Liver (tissue), 3 donors: ENCODE measurements around the gene FUOM.

ENCODE experiments used
- ATF3 ChIP-seq: IDR thresholded peaks from 2 replicates; pipeline ENCODE4 v1.6.1; 2016; ENCODE audit warnings: antibody characterized with exemption
- CTCF ChIP-seq: fragments of 150-350 bp; IDR thresholded peaks from 2 replicates; pipeline ENCODE4 v1.5.1; 2017; ENCODE audit warnings: improper control_type of control experiment, low read depth, low read length; ENCODE audit not compliant: missing input control
- EGR1 ChIP-seq, 2 donors: IDR thresholded peaks; 2 replicates each; pipeline ENCODE4 v1.6.1; 2016 to 2018; ENCODE audit warnings: antibody characterized with exemption in 2 of 2, low read depth in 2 of 2
- FOXA1 ChIP-seq: IDR thresholded peaks from 2 replicates; pipeline ENCODE4 v1.6.1; 2016; ENCODE audit warnings: antibody characterized with exemption
- HNF4A ChIP-seq, 2 donors: conservative IDR thresholded peaks; 2 replicates each; pipeline ENCODE4 v1.6.1; 2016; ENCODE audit warnings: antibody characterized with exemption in 2 of 2, mild to moderate bottlenecking in 2 of 2
- HNF4G ChIP-seq: IDR thresholded peaks from 2 replicates; pipeline ENCODE4 v1.6.1; 2016; ENCODE audit warnings: antibody characterized with exemption
- JUND ChIP-seq, 2 donors: IDR thresholded peaks; 2 replicates each; pipeline ENCODE4 v1.6.1; 2016; ENCODE audit warnings: antibody characterized with exemption in 2 of 2
- RAD21 ChIP-seq, 2 donors: IDR thresholded peaks; 2 replicates each; pipeline ENCODE4 v1.6.1; 2016; ENCODE audit warnings: antibody characterized with exemption in 2 of 2, mild to moderate bottlenecking in 2 of 2
- REST ChIP-seq: IDR thresholded peaks from 2 replicates; pipeline ENCODE4 v1.6.1; 2016; ENCODE audit warnings: antibody characterized with exemption, mild to moderate bottlenecking
- RXRA ChIP-seq, 2 donors: IDR thresholded peaks; 2 replicates each; pipeline ENCODE4 v1.6.1; 2017 to 2018; ENCODE audit warnings: antibody characterized with exemption in 2 of 2, mild to moderate bottlenecking in 1 of 2
- SP1 ChIP-seq: IDR thresholded peaks from 2 replicates; pipeline ENCODE4 v1.6.1; 2018; ENCODE audit warnings: antibody characterized with exemption, mild to moderate bottlenecking
- TAF1 ChIP-seq: conservative IDR thresholded peaks from 2 replicates; pipeline ENCODE4 v1.6.1; 2016; ENCODE audit warnings: antibody characterized with exemption, mild to moderate bottlenecking
- YY1 ChIP-seq: IDR thresholded peaks from 2 replicates; pipeline ENCODE4 v1.6.1; 2016; ENCODE audit warnings: antibody characterized with exemption, mild to moderate bottlenecking
- donor health status: healthy.
- donor health status: healthy.

GRCh38 chr10:133391249-133391635 lies 33.4 kb upstream of the FUOM start:
- no peak for TF ChIP-seq CTCF
- TF ChIP-seq RXRA (IDR thresholded peaks at IDR 0.05) = no peak
- TF ChIP-seq REST = no peak
- TF ChIP-seq EGR1 (IDR thresholded peaks at IDR 0.05; ENCODE audit: low read depth in 2 of 2) = no peak
- TF ChIP-seq ATF3 = no peak
- no peak for TF ChIP-seq YY1
- TF ChIP-seq JUND (IDR thresholded peaks at IDR 0.05) = no peak
- no peak for TF ChIP-seq RAD21 (IDR thresholded peaks at IDR 0.05)
- TF ChIP-seq SP1 = no peak
- TF ChIP-seq HNF4A (conservative IDR thresholded peaks at IDR 0.05) = no peak
- no peak for TF ChIP-seq TAF1
- no peak for TF ChIP-seq FOXA1
- TF ChIP-seq HNF4G = no peak
